ENCODE measurements around the gene PTGIR.

- TF ChIP-seq, protein P1, sequence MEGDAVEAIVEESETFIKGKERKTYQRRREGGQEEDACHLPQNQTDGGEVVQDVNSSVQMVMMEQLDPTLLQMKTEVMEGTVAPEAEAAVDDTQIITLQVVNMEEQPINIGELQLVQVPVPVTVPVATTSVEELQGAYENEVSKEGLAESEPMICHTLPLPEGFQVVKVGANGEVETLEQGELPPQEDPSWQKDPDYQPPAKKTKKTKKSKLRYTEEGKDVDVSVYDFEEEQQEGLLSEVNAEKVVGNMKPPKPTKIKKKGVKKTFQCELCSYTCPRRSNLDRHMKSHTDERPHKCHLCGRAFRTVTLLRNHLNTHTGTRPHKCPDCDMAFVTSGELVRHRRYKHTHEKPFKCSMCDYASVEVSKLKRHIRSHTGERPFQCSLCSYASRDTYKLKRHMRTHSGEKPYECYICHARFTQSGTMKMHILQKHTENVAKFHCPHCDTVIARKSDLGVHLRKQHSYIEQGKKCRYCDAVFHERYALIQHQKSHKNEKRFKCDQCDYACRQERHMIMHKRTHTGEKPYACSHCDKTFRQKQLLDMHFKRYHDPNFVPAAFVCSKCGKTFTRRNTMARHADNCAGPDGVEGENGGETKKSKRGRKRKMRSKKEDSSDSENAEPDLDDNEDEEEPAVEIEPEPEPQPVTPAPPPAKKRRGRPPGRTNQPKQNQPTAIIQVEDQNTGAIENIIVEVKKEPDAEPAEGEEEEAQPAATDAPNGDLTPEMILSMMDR (IDR thresholded peaks at IDR 0.05): peak in 1 of 6 experiments; percentile 4
- peak in 1 of 2 donors; percentile 59 for TF ChIP-seq POLR2A (IDR thresholded peaks at IDR 0.05)
Measured at GRCh38 chr19:46600384-46601317, 24.2 kb downstream of the PTGIR start.
